ENCODE data around the gene TAF3.

Gene TAF3

GRCh38 chr10:8061274-8062211 is 243.2 kb downstream of the TAF3 start:
- DNase-seq, result no peak

DNA sequence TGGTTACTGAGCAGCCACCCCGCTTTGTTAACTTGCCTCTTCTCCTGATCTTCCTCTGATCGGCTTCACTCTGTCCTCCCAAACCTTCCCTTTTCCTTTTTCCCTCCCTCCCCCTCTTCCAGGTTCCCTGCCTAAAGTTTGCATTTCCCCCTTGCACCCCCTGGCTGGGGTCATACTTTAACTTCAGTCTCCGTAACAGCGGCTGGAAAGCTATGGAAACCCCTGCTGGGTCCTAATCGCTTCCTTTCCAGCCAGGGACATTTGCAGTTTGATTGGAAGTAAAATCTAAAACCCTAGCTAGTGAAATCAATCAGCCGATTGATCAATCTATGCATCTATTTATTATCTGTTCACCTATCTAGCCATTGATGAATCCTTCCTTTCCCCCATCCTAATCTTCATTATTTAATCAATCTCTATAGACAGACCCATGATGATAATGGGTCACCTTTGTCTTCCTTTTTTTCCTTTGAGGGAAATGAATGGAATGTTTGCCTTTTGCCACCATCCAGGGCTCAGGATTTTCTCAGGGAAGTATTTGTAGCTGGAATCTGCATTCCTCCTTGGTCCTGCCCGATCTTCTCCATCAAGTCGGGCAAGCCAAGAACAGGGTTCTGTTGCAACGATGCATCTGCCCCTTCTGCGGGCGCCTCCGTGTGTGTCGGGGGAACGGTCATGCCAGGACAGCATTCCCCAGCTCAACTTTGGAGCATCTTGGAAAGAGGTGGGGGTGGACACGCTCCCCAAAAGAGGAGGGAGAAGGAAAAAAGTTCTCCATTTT is 245.0 kb downstream of the TAF3 start:
- DNase-seq, result no peak

- no peak for DNase-seq
Measured at GRCh38 chr10:8063935-8064334, 245.6 kb downstream of the TAF3 start.

GRCh38 chr10:8064436-8064835 is 246.1 kb downstream of the TAF3 start:
- DNase-seq, result no peak

- DNase-seq, result no peak
Measured at GRCh38 chr10:8065651-8066050, 247.3 kb downstream of the TAF3 start.

DNA sequence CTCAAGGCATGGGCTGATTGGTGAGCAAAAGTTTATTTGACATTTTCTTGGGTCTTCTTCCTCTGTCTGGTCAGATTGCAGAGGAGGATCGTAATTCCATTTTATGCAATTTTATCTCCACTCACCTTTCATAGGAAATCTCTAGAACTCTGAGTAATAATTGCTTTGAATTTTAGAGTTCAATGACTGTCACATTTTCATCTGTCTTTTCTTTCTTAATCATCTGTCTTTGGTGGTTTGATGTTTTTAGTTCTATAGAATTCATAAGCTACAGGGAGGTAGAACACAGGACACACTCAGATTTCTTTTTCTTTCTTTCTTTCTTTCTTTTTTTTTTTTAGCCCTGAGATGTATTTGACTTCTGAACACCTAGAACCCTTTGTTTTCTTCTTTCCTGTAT is 247.8 kb downstream of the TAF3 start:
- no peak for DNase-seq
